ENCODE data around the gene BACE1.

Gene BACE1

DNA sequence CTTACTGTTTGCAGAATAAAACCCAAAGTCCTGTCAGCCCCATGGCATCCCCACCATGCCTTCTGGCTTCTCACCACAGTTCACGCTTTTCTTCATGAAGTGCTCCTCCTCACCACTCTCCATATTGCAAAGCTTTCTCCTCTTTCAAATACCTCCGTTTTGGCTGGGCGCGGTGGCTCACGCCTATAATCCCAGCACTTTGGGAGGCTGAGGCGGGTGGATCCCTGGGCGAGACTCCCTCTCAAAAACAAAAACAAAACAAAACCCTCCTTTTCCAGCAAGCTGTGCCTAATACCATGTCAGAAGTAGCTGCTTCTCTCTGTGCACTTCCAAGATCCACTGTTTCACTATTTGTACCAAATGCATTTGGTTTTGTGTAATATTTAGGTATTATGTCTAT, 6.7 kb downstream of the BACE1 start:
- no peaks in the 10 kb centered on the region for H3K27me3 ChIP-seq (ENCODE audit: insufficient read depth, low read length)
- no peak overlapping the region for H3K27ac ChIP-seq (ENCODE audit: low read depth, low read length)
- no peak overlapping the region for H3K4me3 ChIP-seq (ENCODE audit: low read length)
- 92% methylated on average over 7 of the region's 7 CpGs for whole genome bisulfite sequencing
- H3K4me1 ChIP-seq (ENCODE audit: insufficient read depth, low read length): peaks cover 2% of the 10 kb centered on the region; the same call in 1 of the 2 replicates
- no peaks in the 10 kb centered on the region for H3K9me3 ChIP-seq (ENCODE audit: insufficient read depth, low read depth, low read length)
- no peaks in the 10 kb centered on the region for H3K36me3 ChIP-seq (ENCODE audit: insufficient read depth, low read length)
- no peak overlapping the region for H3K9ac ChIP-seq (ENCODE audit: low read depth, low read length)

GRCh38 chr11:117305145-117305544, 10.9 kb downstream of the BACE1 start:
- Histone ChIP-seq H3K27me3 (ENCODE audit: insufficient read depth, low read length) (no peaks in the 10 kb centered on the region), H3K4me1 (ENCODE audit: insufficient read depth, low read length) (peaks cover 18% of the 10 kb centered on the region), H3K9me3 (ENCODE audit: insufficient read depth, low read depth, low read length) (no peaks in the 10 kb centered on the region), H3K27ac (ENCODE audit: low read depth, low read length) (no peak overlapping the region), H3K36me3 (ENCODE audit: insufficient read depth, low read length) (no peaks in the 10 kb centered on the region), H3K9ac (ENCODE audit: low read depth, low read length) (no peak overlapping the region), H3K4me3 (ENCODE audit: low read length) (no peak overlapping the region)
- 92% methylated on average over 3 of the region's 3 CpGs for WGBS

DNA sequence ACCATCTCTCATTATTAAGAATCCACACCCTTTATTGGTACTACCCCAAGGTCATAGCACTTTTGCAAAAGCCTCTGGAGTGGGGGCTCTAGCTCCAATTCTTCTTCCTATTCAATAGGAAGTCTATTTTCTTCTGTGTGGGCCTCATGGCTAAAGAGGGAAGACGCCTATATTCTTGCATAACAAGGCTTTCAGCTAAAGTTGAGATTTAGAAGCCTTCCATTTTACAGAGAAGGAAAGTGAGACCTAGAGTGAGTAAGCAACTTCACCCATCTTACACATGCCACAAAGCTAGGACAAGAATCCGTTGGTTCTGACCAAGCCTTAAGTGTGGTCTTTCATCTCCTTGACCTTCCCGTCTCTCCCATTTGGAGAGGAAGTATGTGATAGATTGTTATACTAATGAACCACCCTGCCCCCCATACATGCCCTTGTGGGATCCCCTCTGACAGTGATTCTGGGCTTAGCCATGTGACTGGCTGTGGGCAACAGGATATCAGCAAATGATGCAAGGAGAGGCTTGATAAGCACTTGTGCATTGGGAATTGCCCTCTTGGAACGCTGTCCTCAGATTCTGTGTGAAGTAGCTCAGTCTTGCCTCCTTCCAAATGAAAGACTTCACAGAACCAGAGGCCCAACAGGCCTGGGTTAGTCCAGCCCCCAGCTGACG, 12.3 kb downstream of the BACE1 start:
- H3K27ac ChIP-seq (ENCODE audit: low read depth, low read length): no peak overlapping the region
- no peaks in the 10 kb centered on the region for H3K36me3 ChIP-seq (ENCODE audit: insufficient read depth, low read length)
- no peaks in the 10 kb centered on the region for H3K9me3 ChIP-seq (ENCODE audit: insufficient read depth, low read depth, low read length)
- H3K27me3 ChIP-seq (ENCODE audit: insufficient read depth, low read length): no peaks in the 10 kb centered on the region
- H3K9ac ChIP-seq (ENCODE audit: low read depth, low read length): no peak overlapping the region
- WGBS: 89% methylated on average over 2 of the region's 5 CpGs
- H3K4me3 ChIP-seq (ENCODE audit: low read length): no peak overlapping the region
- H3K4me1 ChIP-seq (ENCODE audit: insufficient read depth, low read length): peaks cover 29% of the 10 kb centered on the region

DNA sequence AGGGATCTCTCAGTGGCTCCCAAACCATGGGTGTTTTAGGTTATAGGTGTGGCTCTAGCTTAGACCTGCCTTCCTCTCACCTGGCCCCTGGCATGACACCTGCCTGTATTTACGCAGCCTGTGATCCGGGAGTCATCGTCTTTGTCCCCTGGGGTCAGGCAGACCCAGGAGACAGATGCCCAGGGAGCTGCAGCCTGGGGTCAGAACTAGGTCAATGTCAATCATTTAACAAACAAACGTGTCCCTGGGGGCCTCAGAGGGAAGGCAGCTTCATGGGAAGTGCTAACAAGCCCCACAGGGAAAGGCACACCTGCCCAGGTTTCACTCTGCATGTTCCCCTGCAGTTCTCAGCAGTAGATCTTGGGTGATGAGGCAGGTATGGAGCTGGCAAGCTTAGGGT, 13.0 kb downstream of the BACE1 start:
- Histone ChIP-seq H3K9me3 (ENCODE audit: insufficient read depth, low read depth, low read length) (no peaks in the 10 kb centered on the region), H3K9ac (ENCODE audit: low read depth, low read length) (no peak overlapping the region), H3K4me3 (ENCODE audit: low read length) (no peak overlapping the region), H3K4me1 (ENCODE audit: insufficient read depth, low read length) (peaks cover 29% of the 10 kb centered on the region), H3K36me3 (ENCODE audit: insufficient read depth, low read length) (no peaks in the 10 kb centered on the region), H3K27me3 (ENCODE audit: insufficient read depth, low read length) (no peaks in the 10 kb centered on the region), H3K27ac (ENCODE audit: low read depth, low read length) (no peak overlapping the region)
- WGBS: 65% methylated on average over 4 of the region's 4 CpGs

GRCh38 chr11:117302228-117302627, 13.8 kb downstream of the BACE1 start:
- Histone ChIP-seq H3K9me3 (ENCODE audit: insufficient read depth, low read depth, low read length) (no peaks in the 10 kb centered on the region), H3K27me3 (ENCODE audit: insufficient read depth, low read length) (no peaks in the 10 kb centered on the region), H3K9ac (ENCODE audit: low read depth, low read length) (no peak overlapping the region), H3K4me3 (ENCODE audit: low read length) (no peak overlapping the region), H3K27ac (ENCODE audit: low read depth, low read length) (no peak overlapping the region), H3K4me1 (ENCODE audit: insufficient read depth, low read length) (peaks cover 29% of the 10 kb centered on the region), H3K36me3 (ENCODE audit: insufficient read depth, low read length) (no peaks in the 10 kb centered on the region)
- 86% methylated on average over 7 of the region's 7 CpGs for WGBS

DNA sequence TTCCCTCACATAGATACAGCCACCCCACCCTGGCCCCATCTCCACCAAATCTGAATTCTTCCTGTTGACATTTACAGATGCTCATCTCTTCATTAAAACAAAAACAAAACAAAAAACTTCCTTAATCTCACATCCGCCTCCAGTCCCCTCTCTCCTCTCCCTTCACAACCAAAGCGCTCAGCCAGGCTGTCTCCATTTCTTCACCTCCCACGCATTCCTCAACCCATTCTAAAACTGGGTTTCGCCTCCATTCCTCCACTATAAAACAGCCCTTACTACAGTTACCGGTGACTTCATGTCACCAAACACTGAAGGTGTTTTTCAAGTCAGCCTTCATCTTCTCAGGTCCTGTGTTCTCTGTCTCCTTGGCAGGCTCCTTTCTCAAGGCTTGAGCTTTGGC, 15.3 kb downstream of the BACE1 start:
- Histone ChIP-seq H3K27me3 (ENCODE audit: insufficient read depth, low read length) (no peaks in the 10 kb centered on the region), H3K4me1 (ENCODE audit: insufficient read depth, low read length) (peaks cover 29% of the 10 kb centered on the region), H3K36me3 (ENCODE audit: insufficient read depth, low read length) (no peaks in the 10 kb centered on the region), H3K9me3 (ENCODE audit: insufficient read depth, low read depth, low read length) (no peaks in the 10 kb centered on the region), H3K9ac (ENCODE audit: low read depth, low read length) (peak overlapping the region; percentile 8; the same call in 1 of the 2 replicates), H3K27ac (ENCODE audit: low read depth, low read length) (no peak overlapping the region; the same call in 1 of the 2 replicates), H3K4me3 (ENCODE audit: low read length) (no peak overlapping the region)
- 81% methylated on average over 5 of the region's 5 CpGs for WGBS

GRCh38 chr11:117300283-117300663, 15.8 kb downstream of the BACE1 start:
- WGBS: 35% methylated on average over 17 of the region's 17 CpGs
- Histone ChIP-seq H3K27me3 (ENCODE audit: insufficient read depth, low read length) (no peaks in the 10 kb centered on the region), H3K4me3 (ENCODE audit: low read length) (no peak overlapping the region), H3K9ac (ENCODE audit: low read depth, low read length) (peak overlapping the region; percentile 8; the same call in 1 of the 2 replicates), H3K4me1 (ENCODE audit: insufficient read depth, low read length) (peaks cover 29% of the 10 kb centered on the region), H3K27ac (ENCODE audit: low read depth, low read length) (no peak overlapping the region; the same call in 1 of the 2 replicates), H3K9me3 (ENCODE audit: insufficient read depth, low read depth, low read length) (no peaks in the 10 kb centered on the region), H3K36me3 (ENCODE audit: insufficient read depth, low read length) (no peaks in the 10 kb centered on the region)

- Histone ChIP-seq H3K36me3 (ENCODE audit: insufficient read depth, low read length) (no peaks in the 10 kb centered on the region), H3K9me3 (ENCODE audit: insufficient read depth, low read depth, low read length) (no peaks in the 10 kb centered on the region), H3K9ac (ENCODE audit: low read depth, low read length) (peak overlapping the region; percentile 8; the same call in 1 of the 2 replicates), H3K4me1 (ENCODE audit: insufficient read depth, low read length) (peaks cover 29% of the 10 kb centered on the region), H3K4me3 (ENCODE audit: low read length) (no peak overlapping the region), H3K27me3 (ENCODE audit: insufficient read depth, low read length) (no peaks in the 10 kb centered on the region), H3K27ac (ENCODE audit: low read depth, low read length) (peak overlapping the region; percentile 48)
- 43% methylated on average over 12 of the region's 12 CpGs for WGBS
Observed at GRCh38 chr11:117299351-117300282, 16.4 kb downstream of the BACE1 start.

DNA sequence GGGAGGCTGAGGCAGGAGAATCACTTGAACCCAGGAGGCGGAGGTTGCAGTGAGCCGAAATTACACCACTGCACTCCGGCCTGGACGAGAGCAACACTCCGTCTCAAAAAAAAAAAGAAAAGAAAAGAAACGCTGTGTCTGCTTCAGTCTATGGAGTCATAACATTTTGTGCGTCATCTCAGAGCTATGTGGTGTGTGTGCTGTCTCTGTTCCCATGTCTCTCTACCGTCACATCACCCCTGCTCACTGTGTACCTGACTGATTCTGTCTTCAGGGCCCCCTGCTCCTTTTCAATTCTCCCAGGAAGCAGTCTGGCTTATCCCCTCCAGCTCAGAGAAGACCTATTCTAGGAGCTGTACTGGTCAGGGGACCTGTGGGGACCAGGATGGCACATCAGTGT, 17.9 kb downstream of the BACE1 start:
- no peak overlapping the region for H3K9ac ChIP-seq (ENCODE audit: low read depth, low read length)
- WGBS: 96% methylated on average over 8 of the region's 8 CpGs
- peaks cover 17% of the 10 kb centered on the region for H3K4me1 ChIP-seq (ENCODE audit: insufficient read depth, low read length)
- no peak overlapping the region for H3K27ac ChIP-seq (ENCODE audit: low read depth, low read length)
- no peaks in the 10 kb centered on the region for H3K36me3 ChIP-seq (ENCODE audit: insufficient read depth, low read length)
- no peak overlapping the region for H3K4me3 ChIP-seq (ENCODE audit: low read length)
- H3K27me3 ChIP-seq (ENCODE audit: insufficient read depth, low read length): no peaks in the 10 kb centered on the region
- no peaks in the 10 kb centered on the region for H3K9me3 ChIP-seq (ENCODE audit: insufficient read depth, low read depth, low read length)

- Histone ChIP-seq H3K27ac (ENCODE audit: low read depth, low read length) (no peak overlapping the region), H3K4me1 (ENCODE audit: insufficient read depth, low read length) (peaks cover 17% of the 10 kb centered on the region), H3K36me3 (ENCODE audit: insufficient read depth, low read length) (peaks cover 3% of the 10 kb centered on the region; the same call in 1 of the 2 replicates), H3K9ac (ENCODE audit: low read depth, low read length) (no peak overlapping the region), H3K4me3 (ENCODE audit: low read length) (no peak overlapping the region), H3K9me3 (ENCODE audit: insufficient read depth, low read depth, low read length) (no peaks in the 10 kb centered on the region), H3K27me3 (ENCODE audit: insufficient read depth, low read length) (no peaks in the 10 kb centered on the region)
- 88% methylated on average over 6 of the region's 6 CpGs for WGBS
Observed at GRCh38 chr11:117296881-117297280, 19.2 kb downstream of the BACE1 start.

- Histone ChIP-seq H3K9me3 (ENCODE audit: insufficient read depth, low read depth, low read length) (no peaks in the 10 kb centered on the region), H3K4me3 (ENCODE audit: low read length) (no peak overlapping the region), H3K36me3 (ENCODE audit: insufficient read depth, low read length) (peaks cover 6% of the 10 kb centered on the region), H3K4me1 (ENCODE audit: insufficient read depth, low read length) (peaks cover 15% of the 10 kb centered on the region), H3K27me3 (ENCODE audit: insufficient read depth, low read length) (no peaks in the 10 kb centered on the region), H3K27ac (ENCODE audit: low read depth, low read length) (no peak overlapping the region), H3K9ac (ENCODE audit: low read depth, low read length) (no peak overlapping the region)
- WGBS: 87% methylated on average over 9 of the region's 9 CpGs
Observed at GRCh38 chr11:117295438-117296137, 20.5 kb downstream of the BACE1 start.
